Left lung (tissue), 10 donors: ENCODE results near the gene GTF2F1. TPM values are rescaled to one million over a fixed set of nuclear protein-coding genes. Genes with fewer than 3 reads are reported as not detected.

Source experiments
- ATAC-seq: fragments of 200-7000 bp; cut with Tn5 transposase; one replicate; pipeline ENCODE4 v1.9.1; 2020; ENCODE audit warnings: moderate library complexity
- DNase-seq, 4 donors: peaks; one replicate each; pipeline ENCODE4 v3.0.0-alpha.2; 2013 to 2020
- H3K27ac ChIP-seq, 2 donors: fragments of 200-600 bp; sonication (generic) in 1 of 2; one replicate each; pipeline versions ENCODE4 v1.5.0 to v1.8.0; 2020 to 2021
- H3K27me3 ChIP-seq, 2 donors: fragments of 200-600 bp; sonication (generic) in 1 of 2; one replicate each; pipeline versions ENCODE4 v1.5.0 to v1.8.0; 2020 to 2021
- H3K36me3 ChIP-seq, 2 donors: fragments of 200-600 bp; sonication (generic) in 1 of 2; one replicate each; pipeline versions ENCODE4 v1.5.0 to v1.8.0; 2020 to 2021
- H3K4me1 ChIP-seq, 2 donors: fragments of 200-600 bp; one replicate each; pipeline ENCODE4 v1.8.0; 2021
- H3K4me3 ChIP-seq, 2 donors: fragments of 200-600 bp; sonication (generic) in 1 of 2; one replicate each; pipeline versions ENCODE4 v1.5.0 to v1.8.0; 2020 to 2021; ENCODE audit warnings: mild to moderate bottlenecking in 1 of 2
- H3K9me3 ChIP-seq, 2 donors: fragments of 200-600 bp; sonication (generic) in 1 of 2; one replicate each; pipeline versions ENCODE4 v1.5.0 to v1.8.0; 2020 to 2021
- CTCF ChIP-seq, 2 donors: fragments of 200-600 bp; sonication (generic) in 1 of 2; IDR thresholded peaks; one replicate each; pipeline versions ENCODE4 v1.5.0 to v1.8.0; 2021; ENCODE audit warnings: antibody characterized with exemption in 2 of 2
- intact Hi-C, 2 donors: fragments of 100-400 bp; cut with DNase I; formaldehyde crosslinking; loops; one replicate each; pipeline versions ENCODE4 v1.11.2 to v1.14.2; 2022
- polyA plus RNA-seq, 6 donors: library from polyadenylated mRNA; unstranded; fragments of 120-200 nt; gene quantifications; one replicate each; pipeline ENCODE4 v1.2.1, GENCODE V29; 2013; ENCODE audit not compliant: insufficient read length in 6 of 6
- total RNA-seq, 2 donors: library from RNA; stranded (reverse); fragmentation: NEBNext Ultra II Directional; extraction: Animal tissue kit (Norgen Biotek cat#: 25700); gene quantifications; one replicate each; pipeline ENCODE4 v1.2.1, GENCODE V29; 2021
- donor health status: DM: no; HTN: yes; CAD: no.
- donor health status: DM: no; HTN: no; CAD: no.

The GTF2F1 gene
- total and polyA plus RNA-seq, 8 donors, result 39.6 to 99.1 (median 76.4) TPM

GRCh38 chr19:6393983-6394412, 1.0 kb upstream of the GTF2F1 start:
- TF ChIP-seq CTCF (IDR thresholded peaks at IDR 0.05), result no peak
- peaks cover 0 to 24% of the 10 kb centered on the region in 2 donors for H3K36me3 ChIP-seq
- H3K9me3 ChIP-seq, result no peaks in the 10 kb centered on the region
- H3K27me3 ChIP-seq, result no peaks in the 10 kb centered on the region
- DNase-seq (no peak), ATAC-seq (no peak)
- peak overlapping the region; percentile 83 to 86 for H3K4me3 ChIP-seq
- peaks cover 3 to 21% of the 10 kb centered on the region in 2 donors for H3K4me1 ChIP-seq
- H3K27ac ChIP-seq, result peak overlapping the region; percentile 92 to 97
- intact Hi-C loops, result no loop called here

GRCh38 chr19:6392221-6393073, 517 bp downstream of the GTF2F1 start:
- no peak for ATAC-seq
- no peaks in the 10 kb centered on the region for H3K27me3 ChIP-seq
- H3K4me1 ChIP-seq, result peaks cover 3 to 21% of the 10 kb centered on the region in 2 donors
- H3K4me3 ChIP-seq, result peak overlapping the region; percentile 83 to 86
- no peaks in the 10 kb centered on the region for H3K9me3 ChIP-seq
- TF ChIP-seq CTCF (IDR thresholded peaks at IDR 0.05), result no peak
- intact Hi-C loops, result no loop called here
- peaks cover 0 to 39% of the 10 kb centered on the region in 2 donors for H3K36me3 ChIP-seq
- no peak for DNase-seq
- peak overlapping the region; percentile 92 to 97 for H3K27ac ChIP-seq

- H3K36me3 ChIP-seq, result peaks cover 0 to 90% of the 10 kb centered on the region in 2 donors
- H3K4me3 ChIP-seq, result no peak overlapping the region
- TF ChIP-seq CTCF (IDR thresholded peaks at IDR 0.05), result no peak
- peaks cover 3 to 14% of the 10 kb centered on the region in 2 donors for H3K4me1 ChIP-seq
- DNase-seq (no peak), ATAC-seq (no peak)
- H3K9me3 ChIP-seq, result no peaks in the 10 kb centered on the region
- intact Hi-C loops, result no loop called here
- no peak overlapping the region for H3K27ac ChIP-seq
- H3K27me3 ChIP-seq, result no peaks in the 10 kb centered on the region
Measured at GRCh38 chr19:6387372-6387771, 5.6 kb downstream of the GTF2F1 start.

DNA sequence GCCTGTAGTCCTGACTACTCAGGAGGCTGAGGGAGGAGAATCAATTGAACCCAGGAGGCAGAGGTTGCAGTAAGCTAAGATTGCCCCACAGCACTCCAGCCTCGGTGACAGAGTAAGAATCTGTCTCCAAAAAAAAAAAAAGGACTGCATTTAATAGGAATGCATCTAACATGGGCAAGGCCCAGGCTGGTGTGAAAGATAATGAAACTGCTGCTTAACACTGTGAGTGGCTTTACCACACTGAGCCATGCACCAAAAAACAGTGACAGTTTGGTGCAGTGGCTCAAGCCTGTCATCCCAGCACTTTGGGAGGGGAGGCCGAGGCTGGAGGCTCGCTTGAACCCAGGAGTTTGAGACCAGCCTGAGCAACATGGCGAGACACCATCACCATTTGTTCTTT, 8.6 kb downstream of the GTF2F1 start:
- intact Hi-C loops, result no loop called here
- Histone ChIP-seq H3K9me3 (no peaks in the 10 kb centered on the region), H3K27ac (no peak overlapping the region), H3K4me1 (no peaks in the 10 kb centered on the region), H3K4me3 (no peak overlapping the region), H3K27me3 (no peaks in the 10 kb centered on the region), H3K36me3 (peaks cover 0 to 100% of the 10 kb centered on the region in 2 donors)
- TF ChIP-seq CTCF (IDR thresholded peaks at IDR 0.05), result no peak
- ATAC-seq (no peak), DNase-seq (no peak)

- TF ChIP-seq CTCF (IDR thresholded peaks at IDR 0.05), result no peak
- no peak for DNase-seq
- H3K9me3 ChIP-seq, result no peaks in the 10 kb centered on the region
- no peak overlapping the region for H3K4me3 ChIP-seq
- H3K27me3 ChIP-seq, result no peaks in the 10 kb centered on the region
- peaks cover 0 to 99% of the 10 kb centered on the region in 2 donors for H3K36me3 ChIP-seq
- no peak overlapping the region for H3K27ac ChIP-seq
- no peak for ATAC-seq
- intact Hi-C loops, result no loop called here
- H3K4me1 ChIP-seq, result no peaks in the 10 kb centered on the region
Measured at GRCh38 chr19:6383188-6383587, 9.8 kb downstream of the GTF2F1 start.
